Fibroblast of peridontal ligament (primary cell): ENCODE results near the gene ST6GALNAC4.
A peak's percentile ranks its signal among the peaks of the same experiment; 100 is the strongest.

Experiments used
- DNase-seq: peaks from one replicate; pipeline ENCODE4 v3.0.0-alpha.2; 2010; ENCODE audit errors: extremely low read depth

ST6GALNAC4 gene

DNA sequence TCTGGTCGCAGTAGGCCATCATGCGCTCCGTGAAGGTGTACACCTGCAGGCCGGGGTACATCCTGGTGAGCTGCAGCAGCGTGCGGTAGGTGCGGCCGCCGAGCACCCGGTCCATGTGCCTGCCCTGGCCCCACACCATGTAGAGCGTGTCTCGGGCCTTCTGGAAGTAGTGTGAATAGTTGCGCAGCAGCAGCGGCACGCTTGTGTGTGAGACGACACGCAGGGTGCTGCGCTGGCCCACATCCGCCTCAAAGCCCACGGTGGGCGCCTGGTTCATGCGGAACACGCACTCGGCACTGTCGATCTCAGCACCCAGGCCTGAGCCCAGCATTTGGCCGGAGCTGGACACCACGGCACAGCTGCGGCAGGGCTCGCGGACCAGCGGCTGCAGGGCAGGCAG is 4.5 kb downstream of the ST6GALNAC4 start:
- no peak for DNase-seq

GRCh38 chr9:127910613-127911205 is 6.1 kb downstream of the ST6GALNAC4 start:
- peak; percentile 56 for DNase-seq

DNA sequence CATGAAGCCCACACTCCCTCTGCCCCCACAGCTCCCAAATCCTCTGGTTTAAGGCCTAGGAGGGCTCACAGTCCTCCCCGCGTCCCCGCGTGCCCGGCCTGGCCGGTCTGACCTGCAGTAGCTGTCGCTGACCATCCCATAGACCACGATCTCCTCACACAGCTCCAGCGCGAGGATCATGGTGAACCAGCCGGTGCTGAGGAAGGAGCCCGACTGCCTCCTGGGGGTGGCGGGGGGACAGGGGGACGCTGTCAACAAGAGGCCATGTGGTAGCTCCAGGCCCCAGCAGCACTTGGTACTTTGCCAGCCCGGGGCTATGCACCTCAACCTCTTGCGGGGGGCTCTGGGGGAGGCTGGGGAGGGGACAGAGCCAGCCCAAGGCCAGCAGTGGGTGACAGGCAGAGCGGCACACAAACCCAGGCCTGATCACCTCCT is 7.0 kb downstream of the ST6GALNAC4 start:
- no peak for DNase-seq

GRCh38 chr9:127908660-127908926 is 8.2 kb downstream of the ST6GALNAC4 start:
- DNase-seq, result no peak

DNA sequence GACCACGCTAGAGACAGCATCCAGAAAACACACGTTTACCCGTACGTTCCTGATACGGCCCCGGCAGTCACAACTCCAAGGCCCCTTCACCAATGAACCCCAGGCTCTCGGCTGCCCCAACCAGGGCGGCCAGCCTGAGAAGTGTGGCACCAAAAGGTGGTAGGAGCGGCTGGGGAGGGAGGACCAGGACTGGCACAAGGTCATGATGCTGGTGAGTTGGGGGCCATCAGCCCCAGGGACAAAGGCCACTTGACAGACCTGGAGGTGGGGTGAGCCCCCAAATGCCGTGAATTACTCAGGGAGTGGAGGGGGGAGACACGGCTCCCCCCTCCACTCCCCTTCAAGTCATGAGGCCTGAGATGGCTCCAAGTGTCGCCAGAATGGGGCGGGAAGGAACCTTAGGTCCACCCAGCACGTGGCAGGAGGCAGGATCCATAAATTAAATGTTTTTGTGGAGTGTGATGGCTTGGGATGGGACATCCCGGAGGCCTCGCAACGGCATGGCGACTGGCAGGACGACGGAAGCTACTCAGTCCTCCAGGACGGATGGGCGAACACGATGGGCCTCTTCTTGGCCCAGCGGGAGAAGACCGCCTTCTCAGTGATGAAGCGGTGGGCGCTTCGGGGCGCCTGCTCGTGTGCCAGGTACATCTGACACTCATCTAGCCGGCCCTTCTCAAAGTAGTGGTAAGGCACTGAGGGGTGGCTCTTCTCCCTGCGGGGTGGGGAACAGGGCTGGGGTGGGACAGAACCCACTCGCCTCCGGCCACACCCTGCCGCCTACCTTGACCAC is 8.8 kb downstream of the ST6GALNAC4 start:
- DNase-seq, result no peak

DNA sequence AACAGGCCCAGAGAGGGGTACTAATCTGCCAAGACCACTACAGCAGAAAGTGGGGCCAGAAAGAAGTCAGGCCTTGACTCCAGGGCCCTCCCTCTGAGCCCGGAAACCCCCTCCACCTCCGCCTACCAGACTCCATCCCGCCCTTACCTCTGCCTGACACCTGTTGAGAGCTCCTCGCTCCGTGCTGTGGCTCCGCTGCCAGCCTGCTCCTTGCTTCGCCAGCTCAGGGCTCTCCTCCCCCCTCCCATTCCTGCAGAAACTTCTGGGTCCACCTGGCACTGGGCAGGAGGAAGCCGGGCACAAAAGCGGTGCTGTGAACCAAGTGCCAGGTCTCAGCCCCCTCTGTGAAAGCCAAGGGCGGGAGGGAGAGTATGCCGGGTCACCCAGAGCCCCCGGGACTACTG is 11.1 kb downstream of the ST6GALNAC4 start:
- DNase-seq, result no peak

DNA sequence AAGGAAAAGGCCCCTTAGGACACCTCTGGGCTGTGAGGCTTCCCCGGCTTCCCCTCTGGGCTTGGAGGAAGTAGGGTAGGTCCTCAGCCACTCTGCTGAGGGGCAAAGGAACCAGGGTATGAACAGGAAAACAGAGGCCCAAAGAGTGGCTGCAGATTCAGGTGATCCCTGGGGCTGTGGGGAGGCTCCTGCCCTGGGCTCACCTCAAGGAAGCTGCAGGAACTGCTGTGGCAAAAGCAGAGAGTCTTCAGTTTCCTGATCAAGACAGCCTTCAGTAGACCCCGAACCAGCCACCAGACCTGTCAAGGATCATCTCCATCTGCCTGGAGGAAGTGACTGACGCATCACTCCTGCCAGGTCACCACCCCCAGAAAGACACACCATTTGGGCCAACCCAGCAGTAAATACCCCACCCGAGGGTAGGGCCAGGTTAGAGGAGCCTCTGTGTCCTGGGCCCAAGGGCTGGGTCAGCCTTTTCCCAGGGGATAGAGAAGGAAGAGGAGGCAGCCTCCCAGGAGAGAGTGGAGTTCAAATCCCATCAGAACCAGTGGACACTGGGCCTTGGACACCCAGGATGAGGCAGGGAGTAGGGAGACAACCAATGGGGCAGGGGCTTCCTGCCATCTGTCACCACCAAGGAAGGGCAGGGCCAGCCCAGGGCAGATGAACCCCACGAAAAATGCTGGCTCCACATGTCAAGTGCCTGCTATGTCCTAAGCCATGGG is 11.7 kb downstream of the ST6GALNAC4 start:
- DNase-seq, result no peak

DNA sequence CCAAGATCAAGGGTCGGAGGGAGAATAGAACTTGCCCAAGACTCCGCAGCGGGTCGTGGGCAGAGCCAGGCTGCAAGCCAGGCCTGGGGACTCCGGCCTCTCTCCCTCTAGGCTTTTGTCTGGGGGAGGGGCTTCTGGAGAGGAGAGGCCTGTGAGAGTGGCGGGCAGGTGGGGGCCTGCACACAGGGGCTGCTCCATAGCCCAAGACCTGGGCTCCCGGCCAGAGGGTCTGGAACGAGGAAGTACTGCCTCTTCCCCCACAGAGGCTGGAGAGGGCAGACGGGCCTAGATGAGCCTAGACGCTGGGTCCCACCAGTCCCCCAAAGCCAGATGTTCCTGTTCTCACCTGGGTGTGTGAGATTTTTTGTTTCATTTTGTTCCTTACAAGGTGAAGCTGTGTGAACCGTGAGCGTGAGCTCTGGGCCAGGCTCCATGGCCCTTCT is 12.3 kb downstream of the ST6GALNAC4 start:
- no peak for DNase-seq

DNA sequence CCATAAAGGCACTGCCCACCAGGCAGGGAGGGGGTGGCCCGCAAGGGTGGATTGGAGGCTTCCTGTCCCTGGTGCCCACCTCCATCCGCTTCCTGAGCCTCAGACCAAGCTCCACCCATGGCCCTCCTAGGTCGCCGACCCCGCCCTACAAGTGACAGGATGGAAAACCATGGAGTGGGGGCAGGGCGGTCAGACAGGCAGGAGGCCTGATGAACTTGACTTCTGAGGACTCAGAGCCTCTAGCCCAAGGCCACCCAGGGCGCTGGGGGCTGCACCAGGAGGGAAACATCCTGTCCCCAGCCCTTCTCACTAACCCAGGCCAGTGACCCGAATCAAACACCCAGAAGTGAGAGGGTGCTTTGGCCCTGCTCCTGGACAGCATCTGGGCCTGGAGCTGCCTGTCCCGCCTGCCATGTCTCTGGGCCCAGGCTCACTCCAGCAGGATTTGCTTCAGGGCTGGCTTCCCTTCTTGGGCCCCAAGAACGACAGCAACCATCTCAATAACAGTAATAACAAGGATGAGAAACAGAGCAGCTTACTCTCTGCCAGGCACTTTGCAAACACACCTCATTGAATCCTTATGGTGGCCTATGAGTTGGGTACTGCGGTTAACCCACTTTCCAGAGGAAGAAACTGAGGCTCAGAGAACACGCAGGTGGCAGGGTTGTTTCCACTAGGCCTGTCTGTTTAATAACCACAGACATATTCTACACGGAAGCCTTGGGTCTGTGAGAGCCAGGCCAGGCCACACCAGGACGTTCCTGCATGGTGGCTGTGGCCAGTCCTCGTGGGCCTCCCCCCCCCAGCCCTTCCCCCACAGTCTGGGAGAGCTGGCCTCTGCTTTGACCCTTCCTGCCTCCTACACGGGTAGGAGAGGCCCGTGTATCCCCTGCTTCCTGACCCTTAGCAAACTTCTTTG is 13.0 kb downstream of the ST6GALNAC4 start:
- no peak for DNase-seq

- peak; percentile 60 for DNase-seq
These were observed 17.5 kb downstream of the ST6GALNAC4 start, which contains the start of gene ST6GALNAC6 for GRCh38 chr9:127899128-127899943. ST6GALNAC6 (minus strand) TSS chr9:127899603; CDS start chr9:127897981, 1,622 bp downstream.

DNA sequence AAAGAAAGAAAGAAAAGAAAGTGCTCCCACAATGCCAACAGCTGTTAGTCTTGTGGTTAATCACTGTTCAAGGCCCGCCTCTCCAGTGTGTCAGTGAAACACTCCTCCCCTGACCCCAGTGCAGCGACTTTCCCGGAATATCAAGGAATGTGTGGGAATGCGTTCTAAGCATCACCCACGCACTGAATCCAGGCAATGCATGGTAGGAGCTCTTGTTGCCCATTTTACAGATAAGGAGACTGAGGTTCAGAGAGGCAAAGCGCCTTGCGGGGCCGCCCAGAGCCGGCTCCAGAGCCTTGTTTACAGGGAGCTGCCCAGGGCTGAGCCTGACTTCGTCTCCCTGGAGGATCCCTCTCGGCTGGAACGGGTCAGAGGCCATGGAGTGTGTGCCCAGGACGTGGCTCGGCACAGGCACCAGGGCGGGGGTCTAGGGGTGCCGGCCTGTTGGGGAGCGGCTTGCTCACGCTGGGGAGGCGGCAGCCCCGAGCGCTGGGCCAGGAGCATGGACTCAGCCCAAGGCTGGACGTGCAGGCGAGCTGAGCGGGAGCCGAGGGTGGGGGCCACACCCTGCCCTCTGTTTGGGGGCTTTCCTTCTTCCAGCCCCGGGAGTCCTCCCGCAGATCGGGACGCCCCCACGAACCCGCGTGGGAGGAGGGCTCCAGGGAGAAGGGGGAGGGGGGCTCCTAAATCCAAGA is 18.3 kb downstream of the ST6GALNAC4 start:
- DNase-seq, result peak; percentile 91

GRCh38 chr9:127897193-127897692 is 19.6 kb downstream of the ST6GALNAC4 start:
- peak; percentile 71 for DNase-seq

GRCh38 chr9:127896395-127897192 is 20.2 kb downstream of the ST6GALNAC4 start:
- DNase-seq, result no peak

DNA sequence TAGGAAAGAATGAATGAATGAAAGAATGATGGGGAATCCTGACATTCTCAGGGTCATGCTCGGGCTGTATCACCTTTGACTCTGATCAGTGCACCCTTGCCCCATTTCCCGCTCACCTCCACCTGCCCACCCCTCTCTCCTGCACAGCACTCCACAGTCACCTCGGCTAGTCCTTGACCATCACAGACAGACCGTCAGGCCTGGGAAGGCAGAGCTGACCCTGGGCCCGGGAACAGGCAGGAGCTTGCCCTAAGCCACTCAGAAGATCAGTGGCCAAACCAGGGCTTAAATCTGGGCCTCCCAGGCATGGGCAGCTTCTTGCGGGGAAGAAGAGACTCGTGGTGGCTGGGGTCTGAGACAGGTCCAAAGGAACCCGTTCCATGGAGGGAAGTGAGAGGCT is 21.0 kb downstream of the ST6GALNAC4 start:
- DNase-seq, result no peak

- DNase-seq, result no peak
These were observed 23.4 kb downstream of the ST6GALNAC4 start for GRCh38 chr9:127893392-127893791.

DNA sequence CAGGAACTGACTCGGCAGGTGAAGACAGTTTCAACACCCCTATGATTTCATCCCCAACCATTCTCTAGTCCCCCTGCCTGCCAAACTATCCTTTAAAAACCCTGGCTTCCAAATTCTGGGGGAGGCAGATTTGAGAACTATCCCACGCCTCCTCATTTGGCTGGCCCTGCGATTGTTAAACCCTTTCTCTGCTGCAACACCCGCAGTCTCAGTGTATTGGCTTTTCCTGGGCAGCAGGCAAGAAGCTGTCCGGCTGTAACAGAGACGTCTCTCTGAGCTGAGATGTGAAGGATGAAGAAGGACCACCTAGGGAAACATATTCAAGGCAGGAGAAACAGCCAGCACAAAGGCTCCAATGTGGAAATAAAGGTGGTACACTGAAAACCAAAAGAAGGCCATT is 24.0 kb downstream of the ST6GALNAC4 start:
- no peak for DNase-seq

GRCh38 chr9:127890053-127890452 is 26.8 kb downstream of the ST6GALNAC4 start:
- no peak for DNase-seq

GRCh38 chr9:127887792-127888191 is 29.0 kb downstream of the ST6GALNAC4 start:
- DNase-seq, result no peak

DNA sequence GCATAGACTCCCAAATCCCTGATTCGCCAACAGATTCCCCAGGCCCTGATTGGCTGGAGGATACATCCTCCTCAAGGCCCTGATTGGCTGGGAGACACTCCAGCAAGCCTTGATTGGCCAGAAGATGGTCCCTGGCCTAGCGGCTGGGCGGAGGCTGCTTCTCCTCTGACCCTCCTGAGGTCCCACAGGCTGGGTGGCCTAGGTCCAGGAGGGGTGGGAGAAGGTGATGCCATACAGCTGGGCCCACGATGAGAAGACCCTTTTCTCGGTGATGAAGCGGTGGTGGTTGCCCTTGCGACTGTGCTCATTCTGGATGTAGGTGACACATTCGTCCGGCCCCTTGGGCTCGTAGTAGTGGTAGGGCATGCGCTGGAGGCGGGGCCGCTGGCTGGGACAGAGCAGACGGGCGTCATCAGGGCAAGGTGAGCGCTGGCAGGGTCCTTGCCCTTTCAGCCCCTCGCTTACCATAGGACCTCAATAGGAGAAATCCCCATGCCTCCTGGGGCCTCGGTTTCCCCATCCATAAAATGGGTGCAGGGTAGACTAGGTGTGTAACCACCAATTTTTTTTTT is 30.4 kb downstream of the ST6GALNAC4 start:
- no peak for DNase-seq
